HG03139 (cell line): Measurements from ENCODE around the gene CMC2.

ENCODE experiments used
- ATAC-seq: cut with Tn5 transposase; IDR thresholded peaks from one replicate; pipeline ENCODE4 v1.9.1; 2021; ENCODE audit not compliant: unreplicated experiment

CMC2 gene

GRCh38 chr16:80974649-80975376 is 31.9 kb downstream of the CMC2 start:
- ATAC-seq, result no peak

GRCh38 chr16:80973991-80974390 is 32.7 kb downstream of the CMC2 start:
- ATAC-seq, result no peak

- no peak for ATAC-seq
Measured at GRCh38 chr16:80972611-80973010, 34.1 kb downstream of the CMC2 start.

GRCh38 chr16:80971819-80972218 is 34.9 kb downstream of the CMC2 start:
- ATAC-seq, result peak; percentile 71

- no peak for ATAC-seq
Measured at GRCh38 chr16:80969114-80969484, 37.6 kb downstream of the CMC2 start.

- ATAC-seq, result no peak
Measured at GRCh38 chr16:80968386-80969113, 38.1 kb downstream of the CMC2 start.

- no peak for ATAC-seq
Measured at GRCh38 chr16:80966617-80967016, 40.1 kb downstream of the CMC2 start.

GRCh38 chr16:80964351-80964750 is 42.3 kb downstream of the CMC2 start:
- ATAC-seq, result no peak

- no peak for ATAC-seq
Measured at GRCh38 chr16:80962879-80963278, 43.8 kb downstream of the CMC2 start.

- no peak for ATAC-seq
Measured at GRCh38 chr16:80958284-80958683, 48.4 kb downstream of the CMC2 start.

- no peak for ATAC-seq
Measured at GRCh38 chr16:80954985-80955384, 51.7 kb downstream of the CMC2 start.

GRCh38 chr16:80948886-80949493 is 57.7 kb downstream of the CMC2 start:
- no peak for ATAC-seq

GRCh38 chr16:80947708-80948625 is 58.7 kb downstream of the CMC2 start:
- ATAC-seq, result no peak

GRCh38 chr16:80947239-80947638 is 59.4 kb downstream of the CMC2 start:
- ATAC-seq, result no peak

GRCh38 chr16:80946481-80946880 is 60.2 kb downstream of the CMC2 start:
- ATAC-seq, result no peak

GRCh38 chr16:80940069-80940856 is 66.4 kb downstream of the CMC2 start:
- ATAC-seq, result no peak

GRCh38 chr16:80938879-80939260 is 67.8 kb downstream of the CMC2 start:
- no peak for ATAC-seq

- no peak for ATAC-seq
Measured at GRCh38 chr16:80938004-80938878, 68.4 kb downstream of the CMC2 start.

- no peak for ATAC-seq
Measured at GRCh38 chr16:80936410-80936809, 70.3 kb downstream of the CMC2 start.
